ENCODE data around the gene TMEM156.

DNA sequence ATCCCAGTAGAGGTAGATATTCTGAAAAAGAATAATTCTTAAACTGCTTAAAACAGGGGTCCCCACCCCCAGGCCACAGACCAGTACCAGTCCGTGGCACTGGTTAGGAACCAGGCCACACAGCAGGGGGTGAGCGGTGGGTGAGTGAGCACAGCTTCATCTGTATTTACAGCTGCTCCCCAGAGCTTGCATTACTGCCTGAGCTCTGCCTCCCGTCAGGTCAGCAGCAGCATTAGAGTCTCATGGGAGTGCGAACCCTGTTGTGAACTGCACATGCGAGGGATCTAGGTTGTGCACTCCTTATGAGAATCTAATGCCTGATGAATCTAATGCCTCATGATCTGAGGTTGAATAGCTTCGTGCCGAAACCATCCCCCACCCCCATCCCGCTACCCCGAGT lies 87.8 kb downstream of the TMEM156 start:
- TF ChIP-seq, protein P1, sequence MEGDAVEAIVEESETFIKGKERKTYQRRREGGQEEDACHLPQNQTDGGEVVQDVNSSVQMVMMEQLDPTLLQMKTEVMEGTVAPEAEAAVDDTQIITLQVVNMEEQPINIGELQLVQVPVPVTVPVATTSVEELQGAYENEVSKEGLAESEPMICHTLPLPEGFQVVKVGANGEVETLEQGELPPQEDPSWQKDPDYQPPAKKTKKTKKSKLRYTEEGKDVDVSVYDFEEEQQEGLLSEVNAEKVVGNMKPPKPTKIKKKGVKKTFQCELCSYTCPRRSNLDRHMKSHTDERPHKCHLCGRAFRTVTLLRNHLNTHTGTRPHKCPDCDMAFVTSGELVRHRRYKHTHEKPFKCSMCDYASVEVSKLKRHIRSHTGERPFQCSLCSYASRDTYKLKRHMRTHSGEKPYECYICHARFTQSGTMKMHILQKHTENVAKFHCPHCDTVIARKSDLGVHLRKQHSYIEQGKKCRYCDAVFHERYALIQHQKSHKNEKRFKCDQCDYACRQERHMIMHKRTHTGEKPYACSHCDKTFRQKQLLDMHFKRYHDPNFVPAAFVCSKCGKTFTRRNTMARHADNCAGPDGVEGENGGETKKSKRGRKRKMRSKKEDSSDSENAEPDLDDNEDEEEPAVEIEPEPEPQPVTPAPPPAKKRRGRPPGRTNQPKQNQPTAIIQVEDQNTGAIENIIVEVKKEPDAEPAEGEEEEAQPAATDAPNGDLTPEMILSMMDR (IDR thresholded peaks at IDR 0.05; ENCODE audit: poor library complexity, severe bottlenecking): no peak
- TF ChIP-seq EP300 (conservative IDR thresholded peaks at IDR 0.05; ENCODE audit: poor library complexity, severe bottlenecking) (no peak), POLR2AphosphoS5 (IDR thresholded peaks at IDR 0.05) (no peak), SMC3 (conservative IDR thresholded peaks at IDR 0.05; ENCODE audit: poor library complexity) (no peak), RAD21 (conservative IDR thresholded peaks at IDR 0.05) (no peak), EZH2 (IDR thresholded peaks at IDR 0.05; ENCODE audit: borderline replicate concordance, insufficient read depth, low read length, poor library complexity, severe bottlenecking) (no peak), MXI1 (conservative IDR thresholded peaks at IDR 0.05; ENCODE audit: poor library complexity, severe bottlenecking) (no peak), TAF1 (IDR thresholded peaks at IDR 0.05; ENCODE audit: low read depth) (no peak)
- TF ChIP-seq, protein P2, sequence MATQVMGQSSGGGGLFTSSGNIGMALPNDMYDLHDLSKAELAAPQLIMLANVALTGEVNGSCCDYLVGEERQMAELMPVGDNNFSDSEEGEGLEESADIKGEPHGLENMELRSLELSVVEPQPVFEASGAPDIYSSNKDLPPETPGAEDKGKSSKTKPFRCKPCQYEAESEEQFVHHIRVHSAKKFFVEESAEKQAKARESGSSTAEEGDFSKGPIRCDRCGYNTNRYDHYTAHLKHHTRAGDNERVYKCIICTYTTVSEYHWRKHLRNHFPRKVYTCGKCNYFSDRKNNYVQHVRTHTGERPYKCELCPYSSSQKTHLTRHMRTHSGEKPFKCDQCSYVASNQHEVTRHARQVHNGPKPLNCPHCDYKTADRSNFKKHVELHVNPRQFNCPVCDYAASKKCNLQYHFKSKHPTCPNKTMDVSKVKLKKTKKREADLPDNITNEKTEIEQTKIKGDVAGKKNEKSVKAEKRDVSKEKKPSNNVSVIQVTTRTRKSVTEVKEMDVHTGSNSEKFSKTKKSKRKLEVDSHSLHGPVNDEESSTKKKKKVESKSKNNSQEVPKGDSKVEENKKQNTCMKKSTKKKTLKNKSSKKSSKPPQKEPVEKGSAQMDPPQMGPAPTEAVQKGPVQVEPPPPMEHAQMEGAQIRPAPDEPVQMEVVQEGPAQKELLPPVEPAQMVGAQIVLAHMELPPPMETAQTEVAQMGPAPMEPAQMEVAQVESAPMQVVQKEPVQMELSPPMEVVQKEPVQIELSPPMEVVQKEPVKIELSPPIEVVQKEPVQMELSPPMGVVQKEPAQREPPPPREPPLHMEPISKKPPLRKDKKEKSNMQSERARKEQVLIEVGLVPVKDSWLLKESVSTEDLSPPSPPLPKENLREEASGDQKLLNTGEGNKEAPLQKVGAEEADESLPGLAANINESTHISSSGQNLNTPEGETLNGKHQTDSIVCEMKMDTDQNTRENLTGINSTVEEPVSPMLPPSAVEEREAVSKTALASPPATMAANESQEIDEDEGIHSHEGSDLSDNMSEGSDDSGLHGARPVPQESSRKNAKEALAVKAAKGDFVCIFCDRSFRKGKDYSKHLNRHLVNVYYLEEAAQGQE (IDR thresholded peaks at IDR 0.05; ENCODE audit: borderline replicate concordance): no peak

Measured in neural cell (in vitro differentiated cells).